OCI-LY7 (cell line): Measurements from ENCODE around the gene CISTR.

Experiments
- CTCF ChIP-seq: fragments of 200-600 bp; sonication (generic); conservative IDR thresholded peaks from 2 replicates; pipeline ENCODE4 v1.5.1; 2014; ENCODE audit warnings: mild to moderate bottlenecking, antibody characterized with exemption, low read length, moderate library complexity, mixed read lengths
- EZH2phosphoT487 ChIP-seq: fragments of 200-600 bp; sonication (generic); IDR thresholded peaks from 2 replicates; pipeline ENCODE4 v1.6.1; 2018; ENCODE audit warnings: low read depth, borderline replicate concordance, mild to moderate bottlenecking, mixed run types, antibody characterized with exemption, low read length, moderate library complexity, mixed read lengths

GRCh38 chr12:53699678-53700025 is 52.1 kb downstream of the CISTR start:
- TF ChIP-seq CTCF = no peak
- TF ChIP-seq EZH2phosphoT487 = no peak
